Neural progenitor cell (in vitro differentiated cells): Measurements from ENCODE around the gene MYCN.

Experiments used
- CTCF ChIP-seq: fragments of 200-600 bp; sonication (generic); IDR thresholded peaks from 2 replicates; pipeline ENCODE4 v1.5.1; 2017; ENCODE audit warnings: antibody characterized with exemption, mild to moderate bottlenecking
- EZH2 ChIP-seq: fragments of 200-600 bp; sonication (generic); IDR thresholded peaks from 2 replicates; pipeline ENCODE4 v1.6.1; 2017; ENCODE audit warnings: antibody characterized with exemption, mild to moderate bottlenecking, moderate library complexity

GRCh38 chr2:15938803-15939555 lies 1.4 kb upstream of the MYCN start:
- TF ChIP-seq CTCF (no peak), EZH2 (no peak)
